IMR-90 (cell line): ENCODE data around the gene DCAF6.

Experiments
- CTCF ChIP-seq: conservative IDR thresholded peaks from 2 replicates; pipeline ENCODE4 v1.5.1; 2012; ENCODE audit warnings: mild to moderate bottlenecking, low read depth, low read length, improper control_type of control experiment
- ELK1 ChIP-seq: fragments of 150-350 bp; IDR thresholded peaks from 2 replicates; pipeline ENCODE4 v1.6.1; 2016; ENCODE audit warnings: low read depth, mild to moderate bottlenecking, low read length, moderate library complexity, borderline replicate concordance
- RAD21 ChIP-seq: IDR thresholded peaks from 2 replicates; pipeline ENCODE4 v1.6.1; 2012; ENCODE audit warnings: low read length, improper control_type of control experiment

GRCh38 chr1:167947733-167948132 is 11.2 kb downstream of the DCAF6 start:
- no peak for TF ChIP-seq RAD21
- no peak for TF ChIP-seq CTCF
- TF ChIP-seq ELK1 = no peak
